B cell (primary cell): ENCODE results near the gene NAGLU. TPM values are rescaled to one million over a fixed set of nuclear protein-coding genes. Genes with fewer than 3 reads are reported as not detected.

Experiments used
- ATAC-seq: fragments of 200-7000 bp; cut with Tn5 transposase; one replicate; pipeline ENCODE4 v1.10.0; 2021; ENCODE audit warnings: low read depth, mild to moderate bottlenecking, moderate number of reproducible peaks, moderate library complexity
- CTCF ChIA-PET: fragments of 350-600 bp; sonication (Branson Sonifier 250); formaldehyde crosslinking; loops from one replicate; lab custom pipeline; 2021; ENCODE audit warnings: antibody characterized with exemption, inconsistent platforms; lab: Charles Lee
- POLR2A ChIA-PET: fragments of 350-600 bp; sonication (Branson Sonifier 250); formaldehyde crosslinking; loops from one replicate; lab custom pipeline; 2021; ENCODE audit warnings: antibody characterized with exemption; lab: Charles Lee
- DNase-seq: peaks from one replicate; pipeline ENCODE4 v3.0.0; 2013
- H2AFZ ChIP-seq: 2 replicates; pipeline ENCODE4 v1.6.1; 2012; ENCODE audit warnings: mild to moderate bottlenecking, low read depth, low read length; ENCODE audit not compliant: insufficient read depth, poor library complexity, severe bottlenecking
- H3K27ac ChIP-seq, 2 donors: 1 replicate in 1 of 2; 2 replicates in 1 of 2; pipeline ENCODE4 v1.5.1; 2012 to 2013; ENCODE audit warnings: low read length in 2 of 2, mild to moderate bottlenecking in 2 of 2, moderate library complexity in 1 of 2
- H3K27me3 ChIP-seq, 4 experiments: fragments of 200-600 bp in 1 of 4; sonication (generic) in 1 of 4; replicated peaks in 1 of 4; 1 replicate in 2 of 4; 2 replicates in 2 of 4; pipeline versions ENCODE4 v1.6.1 to v1.7.0; 2013 to 2016; ENCODE audit warnings: low read length in 3 of 4, mild to moderate bottlenecking in 2 of 4, mixed read lengths in 1 of 4, moderate library complexity in 1 of 4; ENCODE audit not compliant: insufficient read depth in 4 of 4, control insufficient read depth in 3 of 4; ENCODE audit errors: control extremely low read depth in 1 of 4
- H3K36me3 ChIP-seq, 2 experiments: replicated peaks in 1 of 2; 1 replicate in 1 of 2; 2 replicates in 1 of 2; pipeline versions ENCODE4 v1.6.1 to v1.7.1; 2013; ENCODE audit warnings: low read length in 1 of 2; ENCODE audit not compliant: insufficient read depth in 2 of 2, control insufficient read depth in 1 of 2; ENCODE audit errors: control extremely low read depth in 1 of 2, extremely low read depth in 1 of 2
- H3K4me1 ChIP-seq, 2 donors: fragments of 200-600 bp in 1 of 2; sonication (generic) in 1 of 2; 1 replicate in 1 of 2; 2 replicates in 1 of 2; pipeline versions ENCODE4 v1.5.1 to v1.6.1; 2013 to 2017; ENCODE audit warnings: low read length in 2 of 2; ENCODE audit not compliant: control insufficient read depth in 2 of 2, insufficient read depth in 2 of 2
- H3K4me2 ChIP-seq: replicated peaks from 2 replicates; pipeline ENCODE3; 2012; ENCODE audit warnings: mild to moderate bottlenecking, low read depth, low read length; ENCODE audit not compliant: poor library complexity, severe bottlenecking
- H3K4me3 ChIP-seq, 5 experiments: fragments of 200-600 bp in 1 of 5; sonication (generic) in 1 of 5; 1 replicate in 3 of 5; 2 replicates in 2 of 5; pipeline versions ENCODE4 v1.5.1 to v1.7.0; 2011 to 2016; ENCODE audit warnings: low read length in 4 of 5, mild to moderate bottlenecking in 4 of 5, low read depth in 2 of 5, control low read depth in 1 of 5, moderate library complexity in 1 of 5; ENCODE audit not compliant: insufficient read depth in 1 of 5; ENCODE audit errors: control extremely low read depth in 1 of 5, extremely low read depth in 1 of 5
- H3K79me2 ChIP-seq: fragments of 200-600 bp; sonication (generic); one replicate; pipeline ENCODE4 v1.6.0; 2016; ENCODE audit warnings: low read length; ENCODE audit not compliant: control insufficient read depth, insufficient read depth
- H3K9ac ChIP-seq: fragments of 200-600 bp; sonication (generic); 2 replicates; pipeline ENCODE4 v1.6.1; 2017; ENCODE audit warnings: mild to moderate bottlenecking, low read length, moderate library complexity
- H3K9me3 ChIP-seq, 3 donors: one replicate each; pipeline versions ENCODE4 v1.6.1 to v1.7.1; 2013; ENCODE audit warnings: low read length in 2 of 3; ENCODE audit not compliant: control insufficient read depth in 2 of 3, insufficient read depth in 1 of 3; ENCODE audit errors: control extremely low read depth in 1 of 3
- H4K20me1 ChIP-seq: 2 replicates; pipeline ENCODE4 v1.6.0; 2012; ENCODE audit warnings: mild to moderate bottlenecking, low read length; ENCODE audit not compliant: insufficient read depth, control insufficient read depth, poor library complexity, severe bottlenecking
- H3K27ac Mint-ChIP-seq: one replicate; pipeline ENCODE4 v1.8.0; 2021; ENCODE audit warnings: mixed read lengths
- H3K27me3 Mint-ChIP-seq: one replicate; pipeline ENCODE4 v1.8.0; 2021; ENCODE audit warnings: mixed read lengths
- H3K4me1 Mint-ChIP-seq: one replicate; pipeline ENCODE4 v1.8.0; 2021; ENCODE audit warnings: mixed read lengths
- H3K4me3 Mint-ChIP-seq: one replicate; pipeline ENCODE4 v1.8.0; 2021; ENCODE audit warnings: mixed read lengths
- H3K9me3 Mint-ChIP-seq: one replicate; pipeline ENCODE4 v1.8.0; 2022; ENCODE audit warnings: mixed read lengths; ENCODE audit not compliant: insufficient read depth
- EZH2 ChIP-seq: IDR thresholded peaks from 2 replicates; pipeline ENCODE4 v1.6.1; 2012; ENCODE audit warnings: borderline replicate concordance, low read depth, mild to moderate bottlenecking, moderate library complexity, low read length; ENCODE audit not compliant: insufficient read depth, poor library complexity, severe bottlenecking
- WGBS: methylation state at CpG from one replicate; pipeline ENCODE4 v1.1.5; 2013; ENCODE audit warnings: missing lambda C conversion rate; ENCODE audit not compliant: insufficient coverage; 5-methylcytosine and 5-hydroxymethylcytosine counted together
- intact Hi-C: fragments of 100-400 bp; cut with micrococcal nuclease; formaldehyde crosslinking; loops from one replicate; pipeline ENCODE4 v1.10.0; 2022
- polyA plus RNA-seq: library from polyadenylated mRNA; depleted of rRNA; stranded (reverse); fragments of >200 nt; gene quantifications from 2 replicates; pipeline ENCODE4 v1.2.3, GENCODE V29; 2012
- total RNA-seq, 2 donors: library from RNA; stranded (reverse); fragments of 120-200 nt in 1 of 2; gene quantifications; 1 replicate in 1 of 2; 2 replicates in 1 of 2; pipeline versions ENCODE4 v1.2.3 to v1.2.4, GENCODE V29; 2013 to 2022
- TF ChIP-seq, protein P1 (sequence below): fragments of 200-600 bp; IDR thresholded peaks from one replicate; pipeline ENCODE4 v1.8.0; 2022; ENCODE audit warnings: antibody characterized with exemption, mild to moderate bottlenecking

The NAGLU gene
- total and polyA plus RNA-seq, 2 donors (not counting 1 experiment from before 2014, with no cell fraction given) = 44.8 to 52.4 TPM

DNA sequence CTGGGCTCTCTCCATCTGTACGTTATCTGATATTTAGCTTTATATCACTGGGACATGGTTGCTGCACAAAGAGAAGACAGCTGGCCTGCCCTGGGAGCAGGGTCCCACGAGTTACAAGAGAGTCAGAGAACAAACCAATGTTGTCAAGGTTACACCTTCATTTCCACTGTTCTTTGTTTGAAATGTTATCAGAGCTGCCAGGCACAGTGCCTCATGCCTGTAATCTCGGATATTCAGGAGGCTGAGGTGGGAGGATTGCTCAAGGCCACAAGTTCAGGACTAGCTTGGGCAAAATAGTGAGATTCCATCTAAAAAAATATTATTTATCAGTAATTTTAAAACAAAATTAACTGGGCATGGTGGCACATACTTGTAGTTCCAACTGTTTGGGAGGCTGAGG is 42.7 kb upstream of the NAGLU start:
- TF ChIP-seq EZH2 = no peak
- TF ChIP-seq, protein P1, sequence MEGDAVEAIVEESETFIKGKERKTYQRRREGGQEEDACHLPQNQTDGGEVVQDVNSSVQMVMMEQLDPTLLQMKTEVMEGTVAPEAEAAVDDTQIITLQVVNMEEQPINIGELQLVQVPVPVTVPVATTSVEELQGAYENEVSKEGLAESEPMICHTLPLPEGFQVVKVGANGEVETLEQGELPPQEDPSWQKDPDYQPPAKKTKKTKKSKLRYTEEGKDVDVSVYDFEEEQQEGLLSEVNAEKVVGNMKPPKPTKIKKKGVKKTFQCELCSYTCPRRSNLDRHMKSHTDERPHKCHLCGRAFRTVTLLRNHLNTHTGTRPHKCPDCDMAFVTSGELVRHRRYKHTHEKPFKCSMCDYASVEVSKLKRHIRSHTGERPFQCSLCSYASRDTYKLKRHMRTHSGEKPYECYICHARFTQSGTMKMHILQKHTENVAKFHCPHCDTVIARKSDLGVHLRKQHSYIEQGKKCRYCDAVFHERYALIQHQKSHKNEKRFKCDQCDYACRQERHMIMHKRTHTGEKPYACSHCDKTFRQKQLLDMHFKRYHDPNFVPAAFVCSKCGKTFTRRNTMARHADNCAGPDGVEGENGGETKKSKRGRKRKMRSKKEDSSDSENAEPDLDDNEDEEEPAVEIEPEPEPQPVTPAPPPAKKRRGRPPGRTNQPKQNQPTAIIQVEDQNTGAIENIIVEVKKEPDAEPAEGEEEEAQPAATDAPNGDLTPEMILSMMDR = no peak
- Mint-ChIP-seq H3K4me3 (no peak overlapping the region), H3K27ac (no peak overlapping the region), H3K27me3 (no peaks in the 10 kb centered on the region), H3K9me3 (no peaks in the 10 kb centered on the region), H3K4me1 (peaks cover 9% of the 10 kb centered on the region)
- Histone ChIP-seq H3K79me2 (no peaks in the 10 kb centered on the region), H3K9me3 (no peaks in the 10 kb centered on the region), H3K36me3 (peaks cover 6 to 65% of the 10 kb centered on the region in 2 experiments), H3K27ac (no peak overlapping the region), H3K27me3 (no peaks in the 10 kb centered on the region), H4K20me1 (no peaks in the 10 kb centered on the region), H3K4me3 (no peak overlapping the region), H3K9ac (no peak overlapping the region), H3K4me2 (no peak overlapping the region), H3K4me1 (peaks cover 7 to 12% of the 10 kb centered on the region in 2 donors), H2AFZ (no peak overlapping the region)
- intact Hi-C loops = no loop called here
- DNase-seq (no peak), ATAC-seq (no peak)
- WGBS = 90% methylated on average over 2 of the region's 3 CpGs
- ChIA-PET CTCF (interaction anchor here (0.7 kb wide), 1 partner anchor 352 kb away, joined by 3 read pairs; no protein-coding TSS in a partner anchor), POLR2A (interaction anchor here (0.5 to 1.1 kb wide), 2 partner anchors 37 to 74 kb away, joined by 3 to 5 read pairs; no protein-coding TSS in a partner anchor)

DNA sequence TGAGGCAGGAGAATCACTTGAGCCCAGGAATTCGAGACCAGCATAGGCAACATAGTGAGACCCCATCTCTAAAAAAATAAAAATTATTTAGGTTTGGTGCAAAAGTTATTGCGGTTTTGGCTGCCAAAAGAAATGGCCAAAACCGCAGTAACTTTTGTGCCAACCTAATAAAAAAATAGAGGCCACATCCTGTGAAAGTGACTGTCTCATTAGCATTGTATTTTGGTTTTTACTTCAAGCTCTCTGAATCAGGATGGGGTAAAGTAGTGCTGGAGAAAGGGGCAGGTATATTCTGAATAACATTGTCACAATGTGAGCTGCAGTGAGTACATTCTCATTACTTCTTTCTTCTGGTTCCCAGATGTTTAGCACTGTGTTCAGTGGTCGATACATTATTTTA is 41.4 kb upstream of the NAGLU start:
- Histone ChIP-seq H3K4me2 (no peak overlapping the region), H2AFZ (no peak overlapping the region), H4K20me1 (no peaks in the 10 kb centered on the region), H3K4me1 (peaks cover 7 to 9% of the 10 kb centered on the region in 2 donors), H3K4me3 (no peak overlapping the region), H3K27ac (no peak overlapping the region), H3K36me3 (peaks cover 6 to 61% of the 10 kb centered on the region in 2 experiments), H3K9me3 (no peaks in the 10 kb centered on the region), H3K27me3 (no peaks in the 10 kb centered on the region), H3K9ac (no peak overlapping the region), H3K79me2 (no peaks in the 10 kb centered on the region)
- ATAC-seq (no peak), DNase-seq (no peak)
- TF ChIP-seq EZH2 = no peak
- TF ChIP-seq, protein P1 = no peak
- ChIA-PET POLR2A (interaction anchor here (0.7 to 1.1 kb wide), 2 partner anchors 75 to 115 kb away, joined by 3 to 5 read pairs; partner anchors contain the start of gene TUBG1), CTCF (interaction anchor here (0.7 kb wide), 1 partner anchor 9 kb away, joined by 3 read pairs; no protein-coding TSS in a partner anchor)
- intact Hi-C loops = no loop called here
- no peak overlapping the region for H3K27ac Mint-ChIP-seq
- no peaks in the 10 kb centered on the region for H3K9me3 Mint-ChIP-seq
- WGBS = no CpG with 5 or more reads among the region's 4 CpGs
- peaks cover 8% of the 10 kb centered on the region for H3K4me1 Mint-ChIP-seq
- H3K4me3 Mint-ChIP-seq = no peak overlapping the region
- H3K27me3 Mint-ChIP-seq = no peaks in the 10 kb centered on the region
